ENCODE data around the gene MC3R.

GRCh38 chr20:56212091-56212490 is 36.4 kb upstream of the MC3R start:
- TF ChIP-seq POLR2A (IDR thresholded peaks at IDR 0.05; ENCODE audit: extremely low read depth, insufficient read length), result no peak
- no peak for TF ChIP-seq MYC (IDR thresholded peaks at IDR 0.05; ENCODE audit: low read depth, low read length)
- no peak for TF ChIP-seq CTCF (IDR thresholded peaks at IDR 0.05; ENCODE audit: low read depth, low read length)
- TF ChIP-seq MAX (IDR thresholded peaks at IDR 0.05; ENCODE audit: low read depth, low read length), result no peak
